Neural crest cell (in vitro differentiated cells): ENCODE results near the gene SRPK2. TPM values are rescaled to one million over a fixed set of nuclear protein-coding genes. Genes with fewer than 3 reads are reported as not detected.

Source experiments
- DNase-seq: peaks from one replicate; pipeline ENCODE4 v3.0.0; 2021; ENCODE audit warnings: low read depth, mixed read lengths, low spot score
- H3K27ac Mint-ChIP-seq: one replicate; pipeline ENCODE4 v1.8.0; 2021; ENCODE audit warnings: mild to moderate bottlenecking, mixed read lengths; ENCODE audit not compliant: unreplicated experiment
- H3K27me3 Mint-ChIP-seq: 2 replicates; pipeline ENCODE4 v1.8.0; 2021; ENCODE audit warnings: low read depth, mild to moderate bottlenecking, mixed read lengths
- H3K36me3 Mint-ChIP-seq: 2 replicates; pipeline ENCODE4 v1.8.0; 2021; ENCODE audit warnings: low read depth, mild to moderate bottlenecking, mixed read lengths
- H3K4me1 Mint-ChIP-seq: 2 replicates; pipeline ENCODE4 v1.8.0; 2021; ENCODE audit warnings: mixed read lengths
- H3K4me3 Mint-ChIP-seq: one replicate; pipeline ENCODE4 v1.8.0; 2021; ENCODE audit warnings: mild to moderate bottlenecking, mixed read lengths
- H3K9me3 Mint-ChIP-seq: 2 replicates; pipeline ENCODE4 v1.8.0; 2021; ENCODE audit warnings: mixed read lengths
- CTCF ChIP-seq: fragments of 200-600 bp; sonication (generic); conservative IDR thresholded peaks from 2 replicates; pipeline ENCODE4 v1.5.0; 2021; ENCODE audit warnings: antibody characterized with exemption, mild to moderate bottlenecking
- total RNA-seq: library from RNA; stranded (reverse); gene quantifications from 2 replicates; pipeline ENCODE4 v1.2.1, GENCODE V29; 2021

Gene SRPK2
- total RNA-seq, 1 donor from 2014 or later, result 44.6 TPM

GRCh38 chr7:105216786-105217185 is 171.9 kb downstream of the SRPK2 start:
- Mint-ChIP-seq H3K36me3 (peaks cover 2% of the 10 kb centered on the region), H3K4me1 (peaks cover 10% of the 10 kb centered on the region), H3K27me3 (no peaks in the 10 kb centered on the region), H3K4me3 (no peak overlapping the region), H3K27ac (no peak overlapping the region), H3K9me3 (peaks cover 2% of the 10 kb centered on the region)
- no peak for TF ChIP-seq CTCF
- DNase-seq, result no peak

GRCh38 chr7:105215821-105216220 is 172.9 kb downstream of the SRPK2 start:
- H3K27me3 Mint-ChIP-seq, result no peaks in the 10 kb centered on the region
- no peak for TF ChIP-seq CTCF
- no peak for DNase-seq
- no peak overlapping the region for H3K4me3 Mint-ChIP-seq
- peaks cover 5% of the 10 kb centered on the region for H3K9me3 Mint-ChIP-seq
- H3K4me1 Mint-ChIP-seq, result peaks cover 15% of the 10 kb centered on the region
- no peak overlapping the region for H3K27ac Mint-ChIP-seq
- peaks cover 2% of the 10 kb centered on the region for H3K36me3 Mint-ChIP-seq

- Mint-ChIP-seq H3K36me3 (peaks cover 2% of the 10 kb centered on the region), H3K4me1 (peaks cover 19% of the 10 kb centered on the region), H3K4me3 (no peak overlapping the region), H3K27ac (no peak overlapping the region), H3K27me3 (no peaks in the 10 kb centered on the region), H3K9me3 (peaks cover 5% of the 10 kb centered on the region)
- TF ChIP-seq CTCF, result no peak
- DNase-seq, result no peak
Observed at GRCh38 chr7:105215182-105215581, 173.5 kb downstream of the SRPK2 start.

GRCh38 chr7:105213611-105214010 is 175.1 kb downstream of the SRPK2 start:
- no peak for TF ChIP-seq CTCF
- H3K4me3 Mint-ChIP-seq, result no peak overlapping the region
- peaks cover 2% of the 10 kb centered on the region for H3K36me3 Mint-ChIP-seq
- no peaks in the 10 kb centered on the region for H3K27me3 Mint-ChIP-seq
- no peak overlapping the region for H3K27ac Mint-ChIP-seq
- peaks cover 5% of the 10 kb centered on the region for H3K9me3 Mint-ChIP-seq
- no peak for DNase-seq
- peaks cover 29% of the 10 kb centered on the region for H3K4me1 Mint-ChIP-seq

- no peak for DNase-seq
- no peak for TF ChIP-seq CTCF
- Mint-ChIP-seq H3K9me3 (peaks cover 5% of the 10 kb centered on the region), H3K4me3 (no peak overlapping the region), H3K36me3 (peaks cover 2% of the 10 kb centered on the region), H3K27ac (no peak overlapping the region), H3K4me1 (peaks cover 29% of the 10 kb centered on the region), H3K27me3 (no peaks in the 10 kb centered on the region)
Observed at GRCh38 chr7:105212212-105212611, 176.5 kb downstream of the SRPK2 start.
